Left ventricle myocardium inferior (tissue), 1 donor: Measurements from ENCODE around the gene ASTN2. TPM values are rescaled to one million over a fixed set of nuclear protein-coding genes. Genes with fewer than 3 reads are reported as not detected.
"Not testable (repeated sequence)": the region's sequence is repeated elsewhere in the genome, so short reads cannot be mapped to it uniquely, and the experiment has no call there.

Source experiments
- DNase-seq: peaks from one replicate; pipeline ENCODE4 v3.0.0-alpha.2; 2020
- H3K27ac ChIP-seq: fragments of 200-600 bp; replicated peaks from 2 replicates; pipeline ENCODE4 v1.8.0; 2021
- H3K27me3 ChIP-seq: fragments of 200-600 bp; 2 replicates; pipeline ENCODE4 v1.8.0; 2021; ENCODE audit warnings: low read depth
- H3K36me3 ChIP-seq: fragments of 200-600 bp; 2 replicates; pipeline ENCODE4 v1.8.0; 2021
- H3K4me1 ChIP-seq: fragments of 200-600 bp; 2 replicates; pipeline ENCODE4 v1.8.0; 2021
- H3K4me3 ChIP-seq: fragments of 200-600 bp; 2 replicates; pipeline ENCODE4 v1.8.0; 2021; ENCODE audit warnings: mild to moderate bottlenecking, moderate library complexity
- H3K9me3 ChIP-seq: fragments of 200-600 bp; replicated peaks from 2 replicates; pipeline ENCODE4 v1.8.0; 2021
- CTCF ChIP-seq: fragments of 200-600 bp; IDR thresholded peaks from 2 replicates; pipeline ENCODE4 v1.8.0; 2021; ENCODE audit warnings: antibody characterized with exemption, mild to moderate bottlenecking, borderline replicate concordance
- intact Hi-C: fragments of 100-400 bp; cut with micrococcal nuclease; formaldehyde crosslinking; loops from one replicate; pipeline ENCODE4 v1.11.0; 2022
- total RNA-seq: library from RNA; stranded (reverse); fragmentation: NEBNext Ultra II Directional; extraction: Animal tissue kit (Norgen Biotek cat#: 25700); gene quantifications from one replicate; pipeline ENCODE4 v1.2.1, GENCODE V29; 2021
- donor health status: DM: no; HTN: yes; CAD: no; lungs with severe emphysema.

The ASTN2 gene
- total RNA-seq, 1 donor from 2014 or later = 6.1 TPM

- H3K27me3 ChIP-seq = peaks cover 10% of the 10 kb centered on the region
- H3K4me1 ChIP-seq = no peaks in the 10 kb centered on the region
- no peak overlapping the region for H3K4me3 ChIP-seq
- no peaks in the 10 kb centered on the region for H3K36me3 ChIP-seq
- H3K27ac ChIP-seq = no peak overlapping the region
- H3K9me3 ChIP-seq = no peaks in the 10 kb centered on the region
- no peak for TF ChIP-seq CTCF
- no peak for DNase-seq
- intact Hi-C loops = no loop called here
Measured at GRCh38 chr9:116849721-116850120, 565.1 kb downstream of the ASTN2 start.

- Histone ChIP-seq H3K4me1 (no peaks in the 10 kb centered on the region), H3K27me3 (no peaks in the 10 kb centered on the region), H3K36me3 (no peaks in the 10 kb centered on the region), H3K27ac (no peak overlapping the region), H3K9me3 (no peaks in the 10 kb centered on the region), H3K4me3 (no peak overlapping the region)
- no peak for TF ChIP-seq CTCF
- no peak for DNase-seq
- intact Hi-C loops = no loop called here
Measured at GRCh38 chr9:116844621-116845020, 570.2 kb downstream of the ASTN2 start.

- Histone ChIP-seq H3K36me3 (no peaks in the 10 kb centered on the region), H3K4me3 (no peak overlapping the region), H3K9me3 (no peaks in the 10 kb centered on the region), H3K27ac (no peak overlapping the region), H3K27me3 (peaks cover 1% of the 10 kb centered on the region), H3K4me1 (no peaks in the 10 kb centered on the region)
- TF ChIP-seq CTCF = no peak
- intact Hi-C loops = no loop called here
- no peak for DNase-seq
Measured at GRCh38 chr9:116843863-116844620, 570.8 kb downstream of the ASTN2 start.

- Histone ChIP-seq H3K36me3 (no peaks in the 10 kb centered on the region), H3K4me3 (no peak overlapping the region), H3K27me3 (peaks cover 10% of the 10 kb centered on the region), H3K27ac (no peak overlapping the region), H3K9me3 (no peaks in the 10 kb centered on the region), H3K4me1 (no peaks in the 10 kb centered on the region)
- intact Hi-C loops = no loop called here
- no peak for DNase-seq
- TF ChIP-seq CTCF = no peak
Measured at GRCh38 chr9:116842658-116843057, 572.2 kb downstream of the ASTN2 start.

GRCh38 chr9:116838468-116838867 is 576.4 kb downstream of the ASTN2 start:
- H3K27ac ChIP-seq, DNase-seq, H3K36me3 ChIP-seq, H3K4me1 ChIP-seq, H3K9me3 ChIP-seq, intact Hi-C loops, H3K4me3 ChIP-seq: not testable (repeated sequence)
- peaks cover 38% of the 10 kb centered on the region for H3K27me3 ChIP-seq
